Trophoblast cell (in vitro differentiated cells and primary cell): Measurements from ENCODE around the gene PKIG.

Source experiments
- DNase-seq, 2 donors: peaks; one replicate each; pipeline ENCODE4 v3.0.0-alpha.2; 2016
- H2AFZ ChIP-seq: 2 replicates; pipeline ENCODE4 v1.6.1; 2013; ENCODE audit warnings: low read length, moderate library complexity, mild to moderate bottlenecking; ENCODE audit not compliant: insufficient read depth, poor library complexity
- H2AK5ac ChIP-seq: 2 replicates; pipeline ENCODE4 v1.6.1; 2013; ENCODE audit warnings: mild to moderate bottlenecking, low read length
- H2BK120ac ChIP-seq: 2 replicates; pipeline ENCODE4 v1.6.1; 2013; ENCODE audit warnings: low read length, mild to moderate bottlenecking, moderate library complexity; ENCODE audit not compliant: insufficient read depth, poor library complexity
- H2BK12ac ChIP-seq: 2 replicates; pipeline ENCODE4 v1.6.1; 2013; ENCODE audit warnings: mild to moderate bottlenecking, low read length, moderate library complexity
- H2BK5ac ChIP-seq: 2 replicates; pipeline ENCODE4 v1.6.1; 2013; ENCODE audit warnings: low read length, low read depth, moderate library complexity, mild to moderate bottlenecking; ENCODE audit not compliant: poor library complexity
- H3K14ac ChIP-seq: 2 replicates; pipeline ENCODE4 v1.6.1; 2013; ENCODE audit warnings: mild to moderate bottlenecking, low read length
- H3K18ac ChIP-seq: 2 replicates; pipeline ENCODE4 v1.6.1; 2013; ENCODE audit warnings: mild to moderate bottlenecking, low read length
- H3K23ac ChIP-seq: 2 replicates; pipeline ENCODE4 v1.6.1; 2013; ENCODE audit warnings: low read length
- H3K27ac ChIP-seq: 2 replicates; pipeline ENCODE4 v1.5.1; 2013; ENCODE audit warnings: low read depth, mild to moderate bottlenecking, inconsistent platforms, low read length, moderate library complexity
- H3K27me3 ChIP-seq: 2 replicates; pipeline ENCODE4 v1.6.1; 2013; ENCODE audit warnings: inconsistent platforms, mild to moderate bottlenecking, low read length, moderate library complexity; ENCODE audit not compliant: insufficient read depth
- H3K36me3 ChIP-seq, 2 experiments: 1 replicate in 1 of 2; 2 replicates in 1 of 2; pipeline ENCODE4 v1.6.1; 2013; ENCODE audit warnings: low read length in 2 of 2, mild to moderate bottlenecking in 2 of 2, moderate library complexity in 1 of 2; ENCODE audit not compliant: insufficient read depth in 2 of 2, control insufficient read depth in 1 of 2
- H3K4ac ChIP-seq: 2 replicates; pipeline ENCODE4 v1.6.1; 2013; ENCODE audit warnings: low read depth, mild to moderate bottlenecking, low read length, moderate library complexity
- H3K4me1 ChIP-seq, 2 experiments: 1 replicate in 1 of 2; 2 replicates in 1 of 2; pipeline ENCODE4 v1.6.1; 2013; ENCODE audit warnings: low read length in 2 of 2, mild to moderate bottlenecking in 2 of 2, moderate library complexity in 1 of 2; ENCODE audit not compliant: insufficient read depth in 2 of 2, control insufficient read depth in 1 of 2
- H3K4me2 ChIP-seq: 2 replicates; pipeline ENCODE4 v1.6.1; 2013; ENCODE audit warnings: inconsistent platforms, mild to moderate bottlenecking, low read length, moderate library complexity
- H3K4me3 ChIP-seq: 2 replicates; pipeline ENCODE4 v1.5.1; 2013; ENCODE audit warnings: mild to moderate bottlenecking, low read depth, low read length, inconsistent platforms
- H3K79me1 ChIP-seq: one replicate; pipeline ENCODE4 v1.6.1; 2013; ENCODE audit warnings: low read length
- H3K79me2 ChIP-seq: 2 replicates; pipeline ENCODE4 v1.6.1; 2013; ENCODE audit warnings: low read length, mild to moderate bottlenecking; ENCODE audit not compliant: control insufficient read depth, insufficient read depth, poor library complexity
- H3K9ac ChIP-seq: 2 replicates; pipeline ENCODE4 v1.6.1; 2013; ENCODE audit warnings: mild to moderate bottlenecking, low read length
- H3K9me3 ChIP-seq: 2 replicates; pipeline ENCODE4 v1.6.1; 2013; ENCODE audit warnings: low read depth, mild to moderate bottlenecking, control low read depth, inconsistent platforms, low read length; ENCODE audit not compliant: insufficient read depth
- H4K12ac ChIP-seq: 2 replicates; pipeline ENCODE4 v1.6.1; 2013; ENCODE audit warnings: low read depth, mild to moderate bottlenecking, low read length, moderate library complexity
- H4K8ac ChIP-seq: 2 replicates; pipeline ENCODE4 v1.6.1; 2013; ENCODE audit warnings: low read depth, mild to moderate bottlenecking, low read length, moderate library complexity
- H4K91ac ChIP-seq: one replicate; pipeline ENCODE4 v1.6.1; 2013; ENCODE audit warnings: low read depth, mild to moderate bottlenecking, low read length, moderate library complexity
- WGBS: extraction: QIAGEN DNeasy Blood & Tissue Kit; methylation state at CpG from one replicate; pipeline ENCODE4 v1.1.7; 2013; ENCODE audit warnings: missing lambda C conversion rate; ENCODE audit not compliant: insufficient read length, insufficient coverage; ENCODE audit errors: extremely low coverage; 5-methylcytosine and 5-hydroxymethylcytosine counted together

PKIG gene

DNA sequence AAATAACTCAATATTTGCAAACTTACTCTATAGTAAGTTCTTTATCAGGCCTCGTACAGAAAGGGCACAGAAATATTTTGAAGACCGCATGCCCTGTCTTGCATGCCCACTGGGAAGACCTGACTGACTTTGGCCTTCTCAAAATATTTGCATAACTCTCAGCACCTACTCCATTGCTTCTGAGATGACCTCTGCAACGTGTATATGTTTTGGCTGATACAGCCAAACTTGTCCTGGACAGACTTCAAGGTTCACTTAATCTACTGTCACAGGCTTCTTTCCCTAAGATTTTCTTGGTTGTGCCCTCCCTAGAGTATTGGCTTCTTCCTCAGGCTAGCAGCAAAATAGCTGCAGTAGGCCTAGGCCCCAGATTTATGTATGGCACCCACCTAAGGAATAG is 39.0 kb upstream of the PKIG start:
- Histone ChIP-seq H2AK5ac (no peak overlapping the region), H3K23ac (no peak overlapping the region), H3K4ac (no peak overlapping the region), H4K8ac (no peak overlapping the region), H3K4me2 (no peak overlapping the region), H3K9ac (no peak overlapping the region), H3K4me3 (no peak overlapping the region), H3K4me1 (no peaks in the 10 kb centered on the region), H2BK12ac (no peak overlapping the region), H3K18ac (no peak overlapping the region), H2BK120ac (no peak overlapping the region), H2BK5ac (no peak overlapping the region), H3K27ac (no peak overlapping the region), H3K79me1 (no peaks in the 10 kb centered on the region), H4K91ac (peak overlapping the region; percentile 5), H3K27me3 (no peaks in the 10 kb centered on the region), H4K12ac (no peak overlapping the region), H3K79me2 (no peaks in the 10 kb centered on the region), H3K36me3 (no peaks in the 10 kb centered on the region), H3K14ac (no peak overlapping the region), H3K9me3 (no peaks in the 10 kb centered on the region), H2AFZ (no peak overlapping the region)
- DNase-seq, result no peak
- no CpG with 5 or more reads among the region's 3 CpGs for WGBS

DNA sequence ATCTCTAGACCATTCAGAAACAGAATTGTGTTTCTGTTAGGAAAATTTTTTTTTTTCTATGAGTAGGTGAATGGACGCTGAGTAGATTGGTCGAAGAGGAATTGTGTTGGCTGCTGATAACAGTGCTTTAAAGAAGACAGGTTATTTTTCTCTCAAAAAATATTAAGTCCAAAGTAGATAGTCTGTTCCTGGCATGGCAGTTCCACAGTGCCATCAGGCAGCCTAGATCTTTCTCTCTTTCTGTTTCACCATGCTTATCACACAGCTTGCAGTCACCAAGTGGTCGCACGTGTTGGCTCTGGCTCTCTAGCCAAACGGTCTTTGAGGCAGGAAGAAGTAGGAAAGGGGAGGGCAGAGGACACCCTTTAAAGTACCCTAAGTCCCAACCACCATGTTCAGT is 38.1 kb upstream of the PKIG start:
- no peak overlapping the region for H2BK120ac ChIP-seq
- DNase-seq, result no peak
- no peak overlapping the region for H2AK5ac ChIP-seq
- H3K9me3 ChIP-seq, result no peaks in the 10 kb centered on the region
- H4K12ac ChIP-seq, result no peak overlapping the region
- H3K9ac ChIP-seq, result no peak overlapping the region
- H3K27ac ChIP-seq, result no peak overlapping the region
- H2AFZ ChIP-seq, result no peak overlapping the region
- no peak overlapping the region for H3K18ac ChIP-seq
- H3K27me3 ChIP-seq, result no peaks in the 10 kb centered on the region
- no peak overlapping the region for H4K91ac ChIP-seq
- H3K79me1 ChIP-seq, result no peaks in the 10 kb centered on the region
- H3K23ac ChIP-seq, result no peak overlapping the region
- no peak overlapping the region for H3K4me2 ChIP-seq
- no peak overlapping the region for H3K4me3 ChIP-seq
- H2BK12ac ChIP-seq, result no peak overlapping the region
- no CpG with 5 or more reads among the region's 5 CpGs for WGBS
- H3K4me1 ChIP-seq, result no peaks in the 10 kb centered on the region
- H3K4ac ChIP-seq, result no peak overlapping the region
- H3K14ac ChIP-seq, result no peak overlapping the region
- H3K79me2 ChIP-seq, result no peaks in the 10 kb centered on the region
- no peak overlapping the region for H4K8ac ChIP-seq
- H3K36me3 ChIP-seq, result no peaks in the 10 kb centered on the region
- H2BK5ac ChIP-seq, result no peak overlapping the region

DNA sequence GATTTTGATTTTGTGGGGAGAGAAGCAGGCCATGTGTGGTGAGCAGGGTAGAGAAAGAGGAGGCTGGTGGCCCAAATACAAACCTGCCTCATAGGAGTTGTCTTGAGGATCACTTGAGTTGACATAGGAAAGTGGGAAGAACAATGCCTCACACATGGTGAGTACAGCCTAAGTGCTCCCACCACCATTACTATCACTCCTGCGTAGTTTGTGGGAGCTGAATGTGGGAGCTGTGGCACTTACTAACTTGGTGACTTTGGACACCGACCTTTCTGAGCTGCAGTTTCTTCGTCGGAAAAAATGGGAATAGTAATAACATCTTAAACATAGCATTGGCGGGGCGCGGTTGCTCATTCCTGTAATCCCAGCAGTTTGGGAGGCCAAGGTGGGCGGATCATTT is 35.0 kb upstream of the PKIG start:
- H4K12ac ChIP-seq, result no peak overlapping the region
- H3K27ac ChIP-seq, result no peak overlapping the region
- H4K91ac ChIP-seq, result no peak overlapping the region
- no peak overlapping the region for H3K14ac ChIP-seq
- no peak overlapping the region for H2BK5ac ChIP-seq
- no peak overlapping the region for H2AK5ac ChIP-seq
- H3K4me1 ChIP-seq, result peaks cover 0 to 5% of the 10 kb centered on the region in 2 experiments
- no peak overlapping the region for H3K4me3 ChIP-seq
- peak overlapping the region; percentile 76 for H3K9ac ChIP-seq
- H3K79me2 ChIP-seq, result no peaks in the 10 kb centered on the region
- H3K9me3 ChIP-seq, result no peaks in the 10 kb centered on the region
- H2AFZ ChIP-seq, result no peak overlapping the region
- H3K79me1 ChIP-seq, result peaks cover 2% of the 10 kb centered on the region
- no peak overlapping the region for H2BK12ac ChIP-seq
- no peak overlapping the region for H3K18ac ChIP-seq
- WGBS, result no CpG with 5 or more reads among the region's 8 CpGs
- H2BK120ac ChIP-seq, result no peak overlapping the region
- no peak overlapping the region for H3K23ac ChIP-seq
- no peak for DNase-seq
- no peaks in the 10 kb centered on the region for H3K27me3 ChIP-seq
- H3K4me2 ChIP-seq, result no peak overlapping the region
- H3K36me3 ChIP-seq, result no peaks in the 10 kb centered on the region
- H4K8ac ChIP-seq, result no peak overlapping the region
- H3K4ac ChIP-seq, result no peak overlapping the region

DNA sequence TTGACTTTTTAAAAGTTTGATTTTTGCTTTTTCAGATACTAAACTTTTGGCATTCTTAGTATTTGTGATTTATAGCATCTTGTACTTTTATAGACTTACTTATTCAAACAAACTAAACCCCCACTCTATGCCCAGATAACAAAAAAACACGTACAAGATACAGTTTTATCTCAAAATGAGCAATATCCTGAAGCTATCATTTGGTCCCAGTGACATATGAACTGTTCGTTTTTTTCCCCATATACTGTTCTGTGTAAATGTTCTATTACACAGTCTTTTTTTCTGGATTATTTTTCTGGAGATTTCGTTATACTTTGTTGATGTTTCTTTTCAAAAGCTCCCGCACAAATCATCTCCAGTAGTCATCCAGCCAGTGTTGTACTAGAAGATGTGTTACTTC is 33.3 kb upstream of the PKIG start:
- Histone ChIP-seq H3K9me3 (no peaks in the 10 kb centered on the region), H2BK12ac (no peak overlapping the region), H3K4me2 (no peak overlapping the region), H3K23ac (no peak overlapping the region), H4K8ac (no peak overlapping the region), H2BK5ac (no peak overlapping the region), H3K14ac (no peak overlapping the region), H3K4ac (no peak overlapping the region), H3K9ac (no peak overlapping the region), H4K12ac (no peak overlapping the region), H3K18ac (no peak overlapping the region), H3K27me3 (no peaks in the 10 kb centered on the region), H3K4me1 (peaks cover 4 to 12% of the 10 kb centered on the region in 2 experiments), H3K4me3 (no peak overlapping the region), H3K79me1 (peaks cover 6% of the 10 kb centered on the region), H2AK5ac (no peak overlapping the region), H3K27ac (no peak overlapping the region), H2AFZ (no peak overlapping the region), H4K91ac (no peak overlapping the region), H3K36me3 (no peaks in the 10 kb centered on the region), H2BK120ac (no peak overlapping the region), H3K79me2 (no peaks in the 10 kb centered on the region)
- no CpG with 5 or more reads among the region's 4 CpGs for WGBS
- DNase-seq, result no peak
